NCI-H2171 treated with DMSO at 0.1 percent for 48 hours (cell line): ENCODE measurements around the gene LRRC38.

Experiments
- DNase-seq: peaks from one replicate; lab custom pipeline; 2025; lab: John Stamatoyannopoulos, UW

Gene LRRC38

GRCh38 chr1:13517193-13517812 lies 3.5 kb upstream of the LRRC38 start:
- DNase-seq, result no peak

GRCh38 chr1:13516606-13517005 lies 2.8 kb upstream of the LRRC38 start:
- no peak for DNase-seq

GRCh38 chr1:13514821-13515220 lies 1.0 kb upstream of the LRRC38 start:
- DNase-seq, result peak; percentile 79

- peak; percentile 12 for DNase-seq
Measured at GRCh38 chr1:13513063-13513894, 524 bp downstream of the LRRC38 start.

GRCh38 chr1:13512472-13512871 lies 1.3 kb downstream of the LRRC38 start:
- DNase-seq, result no peak

- no peak for DNase-seq
Measured at GRCh38 chr1:13510499-13510898, 3.3 kb downstream of the LRRC38 start.

GRCh38 chr1:13507075-13507474 lies 6.7 kb downstream of the LRRC38 start:
- DNase-seq, result no peak

- DNase-seq, result no peak
Measured at GRCh38 chr1:13505020-13505419, 8.8 kb downstream of the LRRC38 start.

- no peak for DNase-seq
Measured at GRCh38 chr1:13500806-13501205, 13.0 kb downstream of the LRRC38 start.

GRCh38 chr1:13499422-13499821 lies 14.4 kb downstream of the LRRC38 start:
- no peak for DNase-seq

GRCh38 chr1:13498553-13498952 lies 15.2 kb downstream of the LRRC38 start:
- no peak for DNase-seq

GRCh38 chr1:13495186-13495585 lies 18.6 kb downstream of the LRRC38 start:
- no peak for DNase-seq

- DNase-seq, result no peak
Measured at GRCh38 chr1:13494712-13495111, 19.1 kb downstream of the LRRC38 start.

GRCh38 chr1:13494025-13494424 lies 19.8 kb downstream of the LRRC38 start:
- DNase-seq, result no peak

GRCh38 chr1:13492711-13493110 lies 21.1 kb downstream of the LRRC38 start:
- DNase-seq, result peak; percentile 7

GRCh38 chr1:13487957-13488356 lies 25.8 kb downstream of the LRRC38 start:
- DNase-seq, result no peak

- DNase-seq, result peak; percentile 72
Measured at GRCh38 chr1:13487143-13487868, 26.5 kb downstream of the LRRC38 start.

- DNase-seq, result no peak
Measured at GRCh38 chr1:13483946-13484345, 29.9 kb downstream of the LRRC38 start.

GRCh38 chr1:13482600-13482999 lies 31.2 kb downstream of the LRRC38 start:
- DNase-seq, result no peak

- DNase-seq, result no peak
Measured at GRCh38 chr1:13479171-13479856, 34.5 kb downstream of the LRRC38 start.

- peak; percentile 37 for DNase-seq
Measured at GRCh38 chr1:13478692-13479091, 35.1 kb downstream of the LRRC38 start.

- peak; percentile 49 for DNase-seq
Measured at GRCh38 chr1:13469343-13469742, 44.5 kb downstream of the LRRC38 start.
